ENCODE results near the gene MYADML2.
"Not testable (repeated sequence)": the region's sequence is repeated elsewhere in the genome, so short reads cannot be mapped to it uniquely, and the experiment has no call there.

The MYADML2 gene

GRCh38 chr17:81958633-81959342 lies 11.8 kb upstream of the MYADML2 start:
- DNase-seq: no peak

GRCh38 chr17:81957691-81958432 lies 10.8 kb upstream of the MYADML2 start:
- no peak for DNase-seq

- no peak for DNase-seq
Observed at GRCh38 chr17:81956607-81957589, 9.9 kb upstream of the MYADML2 start.

GRCh38 chr17:81955756-81956544 lies 8.9 kb upstream of the MYADML2 start:
- DNase-seq: no peak

GRCh38 chr17:81955058-81955681 lies 8.1 kb upstream of the MYADML2 start:
- no peak for DNase-seq

- DNase-seq: no peak
Observed at GRCh38 chr17:81954131-81955057, 7.4 kb upstream of the MYADML2 start.

- DNase-seq: not testable (repeated sequence)
Observed at GRCh38 chr17:81953443-81953842, 6.4 kb upstream of the MYADML2 start.

GRCh38 chr17:81952792-81953228 lies 5.8 kb upstream of the MYADML2 start:
- no peak for DNase-seq

GRCh38 chr17:81951785-81952684 lies 5.0 kb upstream of the MYADML2 start:
- DNase-seq: no peak

- DNase-seq: no peak
Observed at GRCh38 chr17:81950501-81950900, 3.5 kb upstream of the MYADML2 start.

GRCh38 chr17:81948635-81949378 lies 1.8 kb upstream of the MYADML2 start:
- no peak for DNase-seq

GRCh38 chr17:81944858-81945257 lies 2.2 kb downstream of the MYADML2 start:
- DNase-seq: no peak

- DNase-seq: no peak
Observed at GRCh38 chr17:81942167-81942553, 4.9 kb downstream of the MYADML2 start.

GRCh38 chr17:81941484-81942166 lies 5.4 kb downstream of the MYADML2 start:
- DNase-seq: no peak

GRCh38 chr17:81940538-81941483 lies 6.2 kb downstream of the MYADML2 start:
- DNase-seq: no peak

- no peak for DNase-seq
Observed at GRCh38 chr17:81939881-81940385, 7.1 kb downstream of the MYADML2 start.

- no peak for DNase-seq
Observed at GRCh38 chr17:81939218-81939617, 7.8 kb downstream of the MYADML2 start.
